ENCODE results near the gene TRIM40.
"Not testable (repeated sequence)": the region's sequence is repeated elsewhere in the genome, so short reads cannot be mapped to it uniquely, and the experiment has no call there.

TRIM40 gene

GRCh38 chr6:30130179-30130679 is 5.7 kb upstream of the TRIM40 start:
- intact Hi-C loops (cut with DNase I; ENCODE audit: low total_unique reads), result loop anchor here (2.0 kb wide), 1 partner anchor 497 kb away; the partner anchor contains the start of gene GABBR1
- no peaks in the 10 kb centered on the region for H3K36me3 ChIP-seq
- no peaks in the 10 kb centered on the region for H3K9me3 ChIP-seq
- DNase-seq, result no peak
- peaks cover 0 to 69% of the 10 kb centered on the region in 2 donors for H3K27me3 ChIP-seq
- no peak for TF ChIP-seq CTCF (IDR thresholded peaks at IDR 0.05)
- H3K27ac ChIP-seq, result no peak overlapping the region
- peaks cover 0 to 15% (median 5%) of the 10 kb centered on the region in 4 donors for H3K4me1 ChIP-seq
- H3K4me3 ChIP-seq, result no peak overlapping the region

- Histone ChIP-seq H3K27ac (no peak overlapping the region), H3K4me1 (peaks cover 0 to 15% (median 5%) of the 10 kb centered on the region in 4 donors), H3K9me3 (no peaks in the 10 kb centered on the region), H3K36me3 (no peaks in the 10 kb centered on the region), H3K4me3 (no peak overlapping the region), H3K27me3 (peaks cover 0 to 75% of the 10 kb centered on the region in 2 donors)
- intact Hi-C loops (cut with DNase I; ENCODE audit: low total_unique reads), result loop anchor here (2.0 kb wide), 1 partner anchor 498 kb away; the partner anchor contains the start of gene GABBR1
- DNase-seq, result peak in 1 of 2 donors; percentile 61
- peak; percentile 90 to 92 for TF ChIP-seq CTCF (IDR thresholded peaks at IDR 0.05)
These were observed 4.8 kb upstream of the TRIM40 start for GRCh38 chr6:30130887-30131862.

GRCh38 chr6:30131947-30132497 is 3.9 kb upstream of the TRIM40 start:
- TF ChIP-seq CTCF (IDR thresholded peaks at IDR 0.05), result no peak
- H3K36me3 ChIP-seq, result no peaks in the 10 kb centered on the region
- H3K4me1 ChIP-seq, result peaks cover 0 to 15% (median 5%) of the 10 kb centered on the region in 4 donors
- intact Hi-C loops (cut with DNase I; ENCODE audit: low total_unique reads), result loop anchor here (2.0 kb wide), 1 partner anchor 499 kb away; the partner anchor contains the start of gene GABBR1
- no peak overlapping the region for H3K27ac ChIP-seq
- H3K27me3 ChIP-seq, result peaks cover 0 to 75% of the 10 kb centered on the region in 2 donors
- H3K9me3 ChIP-seq, result no peaks in the 10 kb centered on the region
- no peak overlapping the region for H3K4me3 ChIP-seq
- no peak for DNase-seq

GRCh38 chr6:30135147-30135546 is 793 bp upstream of the TRIM40 start:
- Histone ChIP-seq H3K4me1 (peaks cover 0 to 4% (median 0%) of the 10 kb centered on the region in 4 donors), H3K36me3 (no peaks in the 10 kb centered on the region), H3K9me3 (no peaks in the 10 kb centered on the region), H3K27me3 (peaks cover 0 to 51% of the 10 kb centered on the region in 2 donors), H3K27ac (no peak overlapping the region), H3K4me3 (no peak overlapping the region)
- DNase-seq, result no peak
- intact Hi-C loops (cut with DNase I; ENCODE audit: low total_unique reads), result loop anchor here (5.0 kb wide), 1 partner anchor 33 kb away; no protein-coding TSS in a partner anchor
- no peak for TF ChIP-seq CTCF (IDR thresholded peaks at IDR 0.05)

GRCh38 chr6:30136570-30137286 is 788 bp downstream of the TRIM40 start:
- H3K27ac ChIP-seq, result no peak overlapping the region
- no peak for TF ChIP-seq CTCF (IDR thresholded peaks at IDR 0.05)

GRCh38 chr6:30140240-30140639 is 4.3 kb downstream of the TRIM40 start:
- DNase-seq; H3K4me1 ChIP-seq; H3K4me3 ChIP-seq; intact Hi-C loops (cut with DNase I; ENCODE audit: low total_unique reads); H3K36me3 ChIP-seq; H3K27ac ChIP-seq; H3K9me3 ChIP-seq: not testable (repeated sequence)
- peaks cover 0 to 37% of the 10 kb centered on the region in 2 donors for H3K27me3 ChIP-seq

More at GRCh38 chr6:30136570-30137286, 788 bp downstream of the TRIM40 start:
- intact Hi-C loops (cut with DNase I; ENCODE audit: low total_unique reads), result loop anchor here (5.0 kb wide), 1 partner anchor 34 kb away; no protein-coding TSS in a partner anchor
- Histone ChIP-seq H3K27me3 (peaks cover 0 to 45% of the 10 kb centered on the region in 2 donors), H3K9me3 (no peaks in the 10 kb centered on the region), H3K4me3 (no peak overlapping the region), H3K36me3 (no peaks in the 10 kb centered on the region), H3K4me1 (no peaks in the 10 kb centered on the region)
- DNase-seq, result no peak

All from tibial artery (tissue), 4 donors.